SK-N-SH treated with all-trans-retinoic acid at 6 μM for 48 hours (cell line): ENCODE results near the gene CETN1.

ENCODE experiments used
- ATAC-seq: fragments of 200-7000 bp; cut with Tn5 transposase; 3 replicates; pipeline ENCODE4 v1.9.1; 2020; ENCODE audit warnings: mild to moderate bottlenecking, moderate library complexity
- ARNTL ChIP-seq: fragments of 450-650 bp; formaldehyde crosslinking; IDR thresholded peaks from 2 replicates; pipeline ENCODE4 v1.5.0; 2020; ENCODE audit warnings: low read depth, mild to moderate bottlenecking, moderate library complexity, borderline replicate concordance
- BACH2 ChIP-seq: fragments of 250-450 bp; sonication (Bioruptor Pico); IDR thresholded peaks from 2 replicates; pipeline ENCODE4 v1.9.0; 2021; ENCODE audit warnings: mild to moderate bottlenecking, borderline replicate concordance
- CSDC2 ChIP-seq: fragments of 250-450 bp; sonication (Bioruptor Pico); IDR thresholded peaks from 2 replicates; pipeline ENCODE4 v1.5.0; 2020; ENCODE audit warnings: mild to moderate bottlenecking, moderate library complexity
- ESRRG ChIP-seq: fragments of 250-450 bp; sonication (Bioruptor Pico); IDR thresholded peaks from 2 replicates; pipeline ENCODE4 v1.6.1; 2021; ENCODE audit warnings: mild to moderate bottlenecking
- GLIS3 ChIP-seq: fragments of 250-450 bp; sonication (Bioruptor Pico); IDR thresholded peaks from 2 replicates; pipeline ENCODE4 v1.5.0; 2020; ENCODE audit warnings: mild to moderate bottlenecking, moderate library complexity
- ISL1 ChIP-seq: fragments of 250-450 bp; sonication (Bioruptor Pico); IDR thresholded peaks from 2 replicates; pipeline ENCODE4 v2.1.2; 2022; ENCODE audit warnings: mild to moderate bottlenecking, moderate library complexity
- OSR1 ChIP-seq: fragments of 250-450 bp; sonication (Bioruptor Pico); IDR thresholded peaks from 2 replicates; pipeline ENCODE4 v1.8.0; 2022; ENCODE audit warnings: moderate library complexity, mild to moderate bottlenecking, inconsistent platforms
- PPARA ChIP-seq: fragments of 250-450 bp; sonication (Bioruptor Pico); IDR thresholded peaks from 2 replicates; pipeline ENCODE4 v1.5.0; 2020; ENCODE audit warnings: mild to moderate bottlenecking, borderline replicate concordance
- RARB ChIP-seq: fragments of 250-450 bp; sonication (Bioruptor Pico); IDR thresholded peaks from 2 replicates; pipeline ENCODE4 v1.8.0; 2021; ENCODE audit warnings: mild to moderate bottlenecking, moderate library complexity
- SNAI2 ChIP-seq: fragments of 250-450 bp; sonication (Bioruptor Pico); IDR thresholded peaks from 2 replicates; pipeline ENCODE4 v1.5.0; 2020; ENCODE audit warnings: mild to moderate bottlenecking, moderate library complexity
- TCF4 ChIP-seq: fragments of 250-450 bp; sonication (Bioruptor Pico); IDR thresholded peaks from 2 replicates; pipeline ENCODE4 v1.8.0; 2021; ENCODE audit warnings: mild to moderate bottlenecking, moderate library complexity, borderline replicate concordance
- TOX ChIP-seq: fragments of 250-450 bp; sonication (Bioruptor Pico); IDR thresholded peaks from 2 replicates; pipeline ENCODE4 v1.8.0; 2021; ENCODE audit warnings: mild to moderate bottlenecking, moderate library complexity, borderline replicate concordance
- ZC3H10 ChIP-seq: fragments of 250-450 bp; sonication (Bioruptor Pico); IDR thresholded peaks from 2 replicates; pipeline ENCODE4 v1.5.1; 2021; ENCODE audit warnings: mild to moderate bottlenecking, moderate library complexity
- ZFP3 ChIP-seq: fragments of 250-450 bp; sonication (Bioruptor Pico); IDR thresholded peaks from 2 replicates; pipeline ENCODE4 v1.5.0; 2020; ENCODE audit warnings: mild to moderate bottlenecking, moderate library complexity
- ZFP30 ChIP-seq: fragments of 450-650 bp; formaldehyde crosslinking; IDR thresholded peaks from 2 replicates; pipeline ENCODE4 v1.5.0; 2022; ENCODE audit warnings: mild to moderate bottlenecking, moderate library complexity
- ZNF565 ChIP-seq: fragments of 450-650 bp; formaldehyde crosslinking; conservative IDR thresholded peaks from 2 replicates; pipeline ENCODE4 v1.5.0; 2020; ENCODE audit warnings: low read depth, mild to moderate bottlenecking, moderate library complexity
- ZNF8 ChIP-seq: fragments of 450-650 bp; formaldehyde crosslinking; IDR thresholded peaks from 2 replicates; pipeline ENCODE4 v1.5.0; 2020; ENCODE audit warnings: mild to moderate bottlenecking, moderate library complexity
- TF ChIP-seq, protein P1 (sequence below): fragments of 250-450 bp; sonication (Bioruptor Pico); IDR thresholded peaks from 2 replicates; pipeline ENCODE4 v1.8.0; 2021; ENCODE audit warnings: low read depth, mild to moderate bottlenecking, moderate library complexity, borderline replicate concordance
- TF ChIP-seq, protein P2 (sequence below): fragments of 250-450 bp; sonication (Bioruptor Pico); IDR thresholded peaks from 2 replicates; pipeline ENCODE4 v1.5.1; 2020; ENCODE audit warnings: low read depth, mild to moderate bottlenecking, moderate library complexity
- TF ChIP-seq, protein P3 (sequence below): fragments of 250-450 bp; sonication (Bioruptor Pico); IDR thresholded peaks from 2 replicates; pipeline ENCODE4 v1.8.0; 2020; ENCODE audit warnings: mild to moderate bottlenecking, moderate library complexity, borderline replicate concordance
- TF ChIP-seq, protein P4 (sequence below): fragments of 250-450 bp; sonication (Bioruptor Pico); IDR thresholded peaks from 2 replicates; pipeline ENCODE4 v1.5.0; 2020; ENCODE audit warnings: mild to moderate bottlenecking, moderate library complexity

CETN1 gene

DNA sequence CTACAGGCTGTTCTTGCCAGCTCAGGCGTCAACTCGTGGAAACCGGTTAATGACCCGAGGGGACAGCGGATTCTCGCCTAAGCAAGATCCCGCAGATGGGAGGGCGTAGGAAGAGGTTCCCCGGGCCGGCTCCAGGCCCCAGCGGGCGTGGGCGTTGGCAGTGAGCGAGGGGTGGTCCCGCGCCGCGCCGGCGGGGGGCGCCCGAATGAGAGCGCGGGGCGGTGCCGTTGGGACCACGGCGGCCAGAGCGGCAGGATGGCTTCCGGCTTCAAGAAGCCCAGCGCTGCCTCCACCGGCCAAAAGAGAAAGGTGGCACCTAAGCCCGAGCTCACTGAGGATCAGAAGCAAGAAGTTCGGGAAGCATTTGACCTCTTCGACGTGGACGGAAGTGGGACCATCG is at the start of gene CETN1:
Gene CETN1, plus strand, starts transcription at position 227 of the 400 bp plus-strand sequence. Its CDS starts 29 bp downstream, at position 256.
- ATAC-seq = no peak
- TF ChIP-seq OSR1 (CRISPR knock-in tag) = no peak
- no peak for TF ChIP-seq SNAI2

DNA sequence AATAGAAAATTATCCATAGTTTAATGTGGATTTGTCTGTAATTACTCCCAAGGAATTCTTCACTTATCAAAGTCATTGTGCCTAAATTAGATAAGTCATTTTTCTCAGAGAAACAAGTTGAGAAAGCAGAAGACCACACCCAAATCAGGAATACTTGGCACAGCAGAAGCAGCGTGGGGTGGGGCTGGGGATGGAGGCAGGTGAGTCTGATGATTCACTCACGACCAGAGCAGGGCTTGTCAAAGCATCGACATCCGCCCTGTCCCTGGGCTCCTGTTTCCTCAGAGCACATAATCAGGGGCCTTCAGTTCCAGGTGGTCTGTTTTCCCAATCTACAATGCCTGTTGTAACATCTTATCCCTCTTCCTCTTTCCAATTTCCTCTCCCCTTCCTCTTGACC is 48.2 kb upstream of the CETN1 start:
- ATAC-seq = no peak
- TF ChIP-seq PPARA (CRISPR knock-in tag) (no peak), RARB (no peak), CSDC2 (CRISPR knock-in tag) (no peak), BACH2 (CRISPR knock-in tag) (no peak), ARNTL (CRISPR knock-in tag) (no peak), ZFP3 (no peak), OSR1 (CRISPR knock-in tag) (no peak), ZNF8 (CRISPR knock-in tag) (no peak), ESRRG (CRISPR knock-in tag) (no peak), GLIS3 (CRISPR knock-in tag) (no peak), TCF4 (CRISPR knock-in tag) (no peak), TOX (CRISPR knock-in tag) (no peak), ISL1 (CRISPR knock-in tag) (no peak)
- TF ChIP-seq, protein P1, sequence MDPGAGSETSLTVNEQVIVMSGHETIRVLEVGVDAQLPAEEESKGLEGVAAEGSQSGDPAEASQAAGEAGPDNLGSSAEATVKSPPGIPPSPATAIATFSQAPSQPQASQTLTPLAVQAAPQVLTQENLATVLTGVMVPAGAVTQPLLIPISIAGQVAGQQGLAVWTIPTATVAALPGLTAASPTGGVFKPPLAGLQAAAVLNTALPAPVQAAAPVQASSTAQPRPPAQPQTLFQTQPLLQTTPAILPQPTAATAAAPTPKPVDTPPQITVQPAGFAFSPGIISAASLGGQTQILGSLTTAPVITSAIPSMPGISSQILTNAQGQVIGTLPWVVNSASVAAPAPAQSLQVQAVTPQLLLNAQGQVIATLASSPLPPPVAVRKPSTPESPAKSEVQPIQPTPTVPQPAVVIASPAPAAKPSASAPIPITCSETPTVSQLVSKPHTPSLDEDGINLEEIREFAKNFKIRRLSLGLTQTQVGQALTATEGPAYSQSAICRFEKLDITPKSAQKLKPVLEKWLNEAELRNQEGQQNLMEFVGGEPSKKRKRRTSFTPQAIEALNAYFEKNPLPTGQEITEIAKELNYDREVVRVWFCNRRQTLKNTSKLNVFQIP = no peak
- TF ChIP-seq, protein P2, sequence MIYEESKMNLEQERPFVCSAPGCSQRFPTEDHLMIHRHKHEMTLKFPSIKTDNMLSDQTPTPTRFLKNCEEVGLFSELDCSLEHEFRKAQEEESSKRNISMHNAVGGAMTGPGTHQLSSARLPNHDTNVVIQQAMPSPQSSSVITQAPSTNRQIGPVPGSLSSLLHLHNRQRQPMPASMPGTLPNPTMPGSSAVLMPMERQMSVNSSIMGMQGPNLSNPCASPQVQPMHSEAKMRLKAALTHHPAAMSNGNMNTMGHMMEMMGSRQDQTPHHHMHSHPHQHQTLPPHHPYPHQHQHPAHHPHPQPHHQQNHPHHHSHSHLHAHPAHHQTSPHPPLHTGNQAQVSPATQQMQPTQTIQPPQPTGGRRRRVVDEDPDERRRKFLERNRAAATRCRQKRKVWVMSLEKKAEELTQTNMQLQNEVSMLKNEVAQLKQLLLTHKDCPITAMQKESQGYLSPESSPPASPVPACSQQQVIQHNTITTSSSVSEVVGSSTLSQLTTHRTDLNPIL (CRISPR knock-in tag) = no peak
- TF ChIP-seq, protein P3, sequence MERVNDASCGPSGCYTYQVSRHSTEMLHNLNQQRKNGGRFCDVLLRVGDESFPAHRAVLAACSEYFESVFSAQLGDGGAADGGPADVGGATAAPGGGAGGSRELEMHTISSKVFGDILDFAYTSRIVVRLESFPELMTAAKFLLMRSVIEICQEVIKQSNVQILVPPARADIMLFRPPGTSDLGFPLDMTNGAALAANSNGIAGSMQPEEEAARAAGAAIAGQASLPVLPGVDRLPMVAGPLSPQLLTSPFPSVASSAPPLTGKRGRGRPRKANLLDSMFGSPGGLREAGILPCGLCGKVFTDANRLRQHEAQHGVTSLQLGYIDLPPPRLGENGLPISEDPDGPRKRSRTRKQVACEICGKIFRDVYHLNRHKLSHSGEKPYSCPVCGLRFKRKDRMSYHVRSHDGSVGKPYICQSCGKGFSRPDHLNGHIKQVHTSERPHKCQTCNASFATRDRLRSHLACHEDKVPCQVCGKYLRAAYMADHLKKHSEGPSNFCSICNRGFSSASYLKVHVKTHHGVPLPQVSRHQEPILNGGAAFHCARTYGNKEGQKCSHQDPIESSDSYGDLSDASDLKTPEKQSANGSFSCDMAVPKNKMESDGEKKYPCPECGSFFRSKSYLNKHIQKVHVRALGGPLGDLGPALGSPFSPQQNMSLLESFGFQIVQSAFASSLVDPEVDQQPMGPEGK (CRISPR knock-in tag) = no peak

DNA sequence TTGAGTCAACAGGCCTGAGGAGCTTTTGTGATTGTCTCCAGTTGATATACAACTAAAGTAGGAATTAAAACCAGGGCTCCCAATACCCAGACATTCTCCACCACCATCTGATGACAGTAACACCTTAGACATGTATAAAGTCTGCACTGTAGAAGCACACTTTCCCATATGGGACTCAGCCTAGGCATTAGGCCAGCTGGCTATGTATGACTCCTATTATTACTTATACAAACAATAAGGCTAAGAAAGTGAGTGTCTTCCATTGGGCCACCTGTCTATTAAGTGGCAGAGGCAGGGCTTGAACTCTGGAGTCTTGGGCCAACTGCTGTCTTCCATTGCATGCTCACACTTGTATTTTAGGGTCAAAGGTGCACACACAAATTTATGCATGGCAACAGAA is 47.5 kb upstream of the CETN1 start:
- no peak for TF ChIP-seq RARB
- TF ChIP-seq SNAI2 = no peak
- TF ChIP-seq, protein P1 = no peak
- no peak for TF ChIP-seq ZFP3
- no peak for TF ChIP-seq ZNF565 (CRISPR knock-in tag)
- TF ChIP-seq OSR1 (CRISPR knock-in tag) = no peak
- TF ChIP-seq, all 23 proteins: peak for 0
- ATAC-seq = no peak

DNA sequence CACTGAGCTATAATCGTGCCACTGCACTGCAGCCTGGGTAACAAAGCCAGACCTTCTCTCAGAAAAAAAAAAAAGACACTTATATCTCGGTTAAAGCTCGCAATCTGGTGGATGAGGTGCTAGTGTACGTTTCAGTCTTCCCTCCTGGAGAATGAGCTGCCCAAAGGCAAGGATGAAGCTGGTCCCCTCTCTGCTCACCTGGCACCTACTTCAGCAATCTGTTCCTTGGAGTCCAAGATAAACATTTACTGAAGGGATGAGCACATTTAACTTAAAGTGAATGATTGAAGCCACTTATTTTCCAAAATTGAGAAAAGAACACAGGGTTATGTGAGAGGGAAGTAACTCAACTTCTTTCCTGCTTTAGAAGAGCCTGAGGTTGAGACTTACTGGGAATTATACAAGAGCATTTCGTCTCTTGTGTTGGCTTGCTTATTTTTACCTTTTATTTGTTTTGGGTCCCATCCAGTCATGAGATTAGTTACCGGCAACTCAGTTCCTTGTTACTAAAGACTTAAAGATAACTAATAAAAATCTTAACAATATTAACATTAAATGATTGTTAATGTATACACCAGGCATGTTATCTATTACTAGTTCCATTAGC is 46.1 kb upstream of the CETN1 start:
- no peak for ATAC-seq

More for the DNA sequence above, 46.1 kb upstream of the CETN1 start:
- TF ChIP-seq, protein P1 = no peak
- TF ChIP-seq ZC3H10 (CRISPR knock-in tag) (no peak), RARB (no peak), ZNF565 (CRISPR knock-in tag) (no peak), PPARA (CRISPR knock-in tag) (no peak), CSDC2 (CRISPR knock-in tag) (no peak), ZFP30 (CRISPR knock-in tag) (no peak), BACH2 (CRISPR knock-in tag) (no peak), ARNTL (CRISPR knock-in tag) (no peak)
- TF ChIP-seq, protein P4, sequence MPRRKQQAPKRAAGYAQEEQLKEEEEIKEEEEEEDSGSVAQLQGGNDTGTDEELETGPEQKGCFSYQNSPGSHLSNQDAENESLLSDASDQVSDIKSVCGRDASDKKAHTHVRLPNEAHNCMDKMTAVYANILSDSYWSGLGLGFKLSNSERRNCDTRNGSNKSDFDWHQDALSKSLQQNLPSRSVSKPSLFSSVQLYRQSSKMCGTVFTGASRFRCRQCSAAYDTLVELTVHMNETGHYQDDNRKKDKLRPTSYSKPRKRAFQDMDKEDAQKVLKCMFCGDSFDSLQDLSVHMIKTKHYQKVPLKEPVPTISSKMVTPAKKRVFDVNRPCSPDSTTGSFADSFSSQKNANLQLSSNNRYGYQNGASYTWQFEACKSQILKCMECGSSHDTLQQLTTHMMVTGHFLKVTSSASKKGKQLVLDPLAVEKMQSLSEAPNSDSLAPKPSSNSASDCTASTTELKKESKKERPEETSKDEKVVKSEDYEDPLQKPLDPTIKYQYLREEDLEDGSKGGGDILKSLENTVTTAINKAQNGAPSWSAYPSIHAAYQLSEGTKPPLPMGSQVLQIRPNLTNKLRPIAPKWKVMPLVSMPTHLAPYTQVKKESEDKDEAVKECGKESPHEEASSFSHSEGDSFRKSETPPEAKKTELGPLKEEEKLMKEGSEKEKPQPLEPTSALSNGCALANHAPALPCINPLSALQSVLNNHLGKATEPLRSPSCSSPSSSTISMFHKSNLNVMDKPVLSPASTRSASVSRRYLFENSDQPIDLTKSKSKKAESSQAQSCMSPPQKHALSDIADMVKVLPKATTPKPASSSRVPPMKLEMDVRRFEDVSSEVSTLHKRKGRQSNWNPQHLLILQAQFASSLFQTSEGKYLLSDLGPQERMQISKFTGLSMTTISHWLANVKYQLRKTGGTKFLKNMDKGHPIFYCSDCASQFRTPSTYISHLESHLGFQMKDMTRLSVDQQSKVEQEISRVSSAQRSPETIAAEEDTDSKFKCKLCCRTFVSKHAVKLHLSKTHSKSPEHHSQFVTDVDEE (CRISPR knock-in tag) = no peak
